ENCODE data around the gene ALMS1. TPM values are rescaled to one million over a fixed set of nuclear protein-coding genes. Genes with fewer than 3 reads are reported as not detected.

Gene ALMS1
- total RNA-seq, 1 experiment from 2014 or later: 19.3 TPM

Other genes with a start within 250 kb of the ALMS1 start
- gene NOTO, start 183.3 kb upstream of the ALMS1 start, total RNA-seq (2014; rRNA removed; shearing (Covaris generic)): not detected in 2 replicates
- gene SMYD5, start 171.6 kb upstream of the ALMS1 start, total RNA-seq (2014; rRNA removed; shearing (Covaris generic)): 33.1 and 36.7 TPM in 2 replicates
- 39.3 and 48.8 TPM in 2 replicates for gene PRADC1, start 152.6 kb upstream of the ALMS1 start, total RNA-seq (2014; rRNA removed; shearing (Covaris generic))
- 695 and 768 TPM in 2 replicates for gene CCT7, start 151.5 kb upstream of the ALMS1 start, total RNA-seq (2014; rRNA removed; shearing (Covaris generic))
- gene FBXO41, start 101.4 kb upstream of the ALMS1 start, total RNA-seq (2014; rRNA removed; shearing (Covaris generic)): 2.4 and 2.9 TPM in 2 replicates
- not detected in 2 replicates for gene EGR4, start 92.3 kb upstream of the ALMS1 start, total RNA-seq (2014; rRNA removed; shearing (Covaris generic))